ENCODE data around the gene E2F4. TPM values are rescaled to one million over a fixed set of nuclear protein-coding genes. Genes with fewer than 3 reads are reported as not detected.

E2F4 gene
- total and polyA plus RNA-seq, 7 donors = 22.6 to 106 (median 46.6) TPM

DNA sequence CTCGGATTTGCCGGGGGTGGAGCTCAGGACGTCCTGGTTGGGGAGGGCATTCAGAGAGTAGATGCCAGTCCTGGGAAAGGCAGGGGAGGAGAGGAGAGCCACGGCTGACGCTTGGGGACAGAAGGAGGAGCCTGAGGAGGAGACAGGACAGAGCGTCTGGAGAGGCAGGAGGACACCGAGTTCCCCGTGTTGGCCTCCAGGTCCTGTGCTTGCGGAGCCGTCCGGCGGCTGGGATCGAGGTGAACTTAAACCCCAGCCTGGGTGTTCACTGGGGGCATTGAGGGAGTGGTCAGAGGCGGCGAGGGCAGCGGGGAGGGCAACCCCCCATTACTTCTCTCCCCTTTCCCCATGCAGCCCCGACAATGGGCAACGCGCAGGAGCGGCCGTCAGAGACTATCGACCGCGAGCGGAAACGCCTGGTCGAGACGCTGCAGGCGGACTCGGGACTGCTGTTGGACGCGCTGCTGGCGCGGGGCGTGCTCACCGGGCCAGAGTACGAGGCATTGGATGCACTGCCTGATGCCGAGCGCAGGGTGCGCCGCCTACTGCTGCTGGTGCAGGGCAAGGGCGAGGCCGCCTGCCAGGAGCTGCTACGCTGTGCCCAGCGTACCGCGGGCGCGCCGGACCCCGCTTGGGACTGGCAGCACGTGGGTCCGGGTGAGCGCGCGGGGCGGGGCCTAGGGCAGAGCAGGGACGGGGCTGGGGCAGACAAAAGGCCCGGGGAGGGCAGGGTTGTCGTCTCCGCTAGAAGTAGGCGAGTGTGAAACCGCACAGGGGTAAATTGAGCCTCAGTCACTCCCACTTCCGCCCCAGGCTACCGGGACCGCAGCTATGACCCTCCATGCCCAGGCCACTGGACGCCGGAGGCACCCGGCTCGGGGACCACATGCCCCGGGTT, 17.9 kb upstream of the E2F4 start:
- TF ChIP-seq, protein P1, sequence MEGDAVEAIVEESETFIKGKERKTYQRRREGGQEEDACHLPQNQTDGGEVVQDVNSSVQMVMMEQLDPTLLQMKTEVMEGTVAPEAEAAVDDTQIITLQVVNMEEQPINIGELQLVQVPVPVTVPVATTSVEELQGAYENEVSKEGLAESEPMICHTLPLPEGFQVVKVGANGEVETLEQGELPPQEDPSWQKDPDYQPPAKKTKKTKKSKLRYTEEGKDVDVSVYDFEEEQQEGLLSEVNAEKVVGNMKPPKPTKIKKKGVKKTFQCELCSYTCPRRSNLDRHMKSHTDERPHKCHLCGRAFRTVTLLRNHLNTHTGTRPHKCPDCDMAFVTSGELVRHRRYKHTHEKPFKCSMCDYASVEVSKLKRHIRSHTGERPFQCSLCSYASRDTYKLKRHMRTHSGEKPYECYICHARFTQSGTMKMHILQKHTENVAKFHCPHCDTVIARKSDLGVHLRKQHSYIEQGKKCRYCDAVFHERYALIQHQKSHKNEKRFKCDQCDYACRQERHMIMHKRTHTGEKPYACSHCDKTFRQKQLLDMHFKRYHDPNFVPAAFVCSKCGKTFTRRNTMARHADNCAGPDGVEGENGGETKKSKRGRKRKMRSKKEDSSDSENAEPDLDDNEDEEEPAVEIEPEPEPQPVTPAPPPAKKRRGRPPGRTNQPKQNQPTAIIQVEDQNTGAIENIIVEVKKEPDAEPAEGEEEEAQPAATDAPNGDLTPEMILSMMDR (IDR thresholded peaks at IDR 0.05) = peak; percentile 12
- Histone ChIP-seq H3K4me3 (peak overlapping the region; percentile 67), H3K4me1 (peaks cover 57% of the 10 kb centered on the region), H3K9me3 (no peaks in the 10 kb centered on the region), H3K27ac (peak overlapping the region; percentile 97), H3K27me3 (ENCODE audit: insufficient read depth in 3 of 3, low read length in 2 of 3) (no peaks in the 10 kb centered on the region), H3K36me3 (ENCODE audit: insufficient read depth in 1 of 2, low read depth in 1 of 2) (peaks cover 0 to 12% of the 10 kb centered on the region in 2 donors)
- intact Hi-C loops (cut with DNase I) = no loop called here
- DNase-seq = peak; percentile 91 to 95
- peak; percentile 68 to 70 (median 68) for ATAC-seq
- WGBS, 3 donors = 1 to 2% (median 1%) methylated on average over 41 to 71 of the region's 71 CpGs

DNA sequence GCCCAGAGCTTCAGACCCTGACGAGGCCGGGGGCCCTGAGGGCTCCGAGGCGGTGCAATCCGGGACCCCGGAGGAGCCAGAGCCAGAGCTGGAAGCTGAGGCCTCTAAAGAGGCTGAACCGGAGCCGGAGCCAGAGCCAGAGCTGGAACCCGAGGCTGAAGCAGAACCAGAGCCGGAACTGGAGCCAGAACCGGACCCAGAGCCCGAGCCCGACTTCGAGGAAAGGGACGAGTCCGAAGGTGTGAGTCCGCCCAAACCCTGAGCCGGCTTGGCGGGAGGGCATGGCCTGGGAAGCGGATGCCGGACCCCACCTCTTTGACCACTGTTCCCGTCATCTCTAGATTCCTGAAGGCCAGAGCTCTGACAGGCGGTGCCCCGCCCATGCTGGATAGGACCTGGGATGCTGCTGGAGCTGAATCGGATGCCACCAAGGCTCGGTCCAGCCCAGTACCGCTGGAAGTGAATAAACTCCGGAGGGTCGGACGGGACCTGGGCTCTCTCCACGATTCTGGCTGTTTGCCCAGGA, 17.2 kb upstream of the E2F4 start:
- Histone ChIP-seq H3K27ac (peak overlapping the region; percentile 97), H3K36me3 (ENCODE audit: insufficient read depth in 1 of 2, low read depth in 1 of 2) (peaks cover 0 to 10% of the 10 kb centered on the region in 2 donors), H3K27me3 (ENCODE audit: insufficient read depth in 3 of 3, low read length in 2 of 3) (no peaks in the 10 kb centered on the region), H3K9me3 (no peaks in the 10 kb centered on the region), H3K4me3 (peak overlapping the region; percentile 67), H3K4me1 (peaks cover 50% of the 10 kb centered on the region)
- intact Hi-C loops (cut with DNase I) = no loop called here
- TF ChIP-seq, protein P1 (IDR thresholded peaks at IDR 0.05) = no peak
- DNase-seq (no peak), ATAC-seq (no peak)
- 46 to 49% (median 47%) methylated on average over 30 to 31 of the region's 31 CpGs for WGBS, 3 donors

DNA sequence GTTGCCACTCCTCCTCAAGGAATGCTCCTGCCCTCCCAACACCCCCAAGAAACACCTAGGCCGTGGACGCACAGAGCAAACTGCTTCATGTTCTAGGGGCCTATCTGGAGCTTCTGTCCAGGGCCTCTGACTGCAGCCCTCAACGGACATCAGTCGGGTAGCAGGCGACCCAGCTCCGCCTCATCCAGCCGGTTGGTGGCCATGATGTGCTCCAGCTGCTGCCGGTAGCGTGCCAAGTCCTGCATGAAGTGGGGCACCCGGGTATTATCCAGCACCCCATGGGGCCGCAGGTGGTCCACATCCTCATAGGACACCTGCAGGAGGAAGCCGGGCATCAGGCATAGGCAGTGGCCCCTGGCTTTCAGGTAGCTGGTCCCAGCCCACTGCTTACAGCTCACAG, 15.3 kb upstream of the E2F4 start:
- H3K9me3 ChIP-seq = no peaks in the 10 kb centered on the region
- DNase-seq = no peak
- H3K4me3 ChIP-seq = no peak overlapping the region
- ATAC-seq = no peak
- no peaks in the 10 kb centered on the region for H3K27me3 ChIP-seq (ENCODE audit: insufficient read depth in 3 of 3, low read length in 2 of 3)
- intact Hi-C loops (cut with DNase I) = no loop called here
- H3K4me1 ChIP-seq = peaks cover 43% of the 10 kb centered on the region
- H3K27ac ChIP-seq = no peak overlapping the region
- peaks cover 0 to 10% of the 10 kb centered on the region in 2 donors for H3K36me3 ChIP-seq (ENCODE audit: insufficient read depth in 1 of 2, low read depth in 1 of 2)
- WGBS, 3 donors = 55 to 68% (median 58%) methylated on average over 12 of the region's 12 CpGs
- TF ChIP-seq, protein P1 (IDR thresholded peaks at IDR 0.05) = no peak

DNA sequence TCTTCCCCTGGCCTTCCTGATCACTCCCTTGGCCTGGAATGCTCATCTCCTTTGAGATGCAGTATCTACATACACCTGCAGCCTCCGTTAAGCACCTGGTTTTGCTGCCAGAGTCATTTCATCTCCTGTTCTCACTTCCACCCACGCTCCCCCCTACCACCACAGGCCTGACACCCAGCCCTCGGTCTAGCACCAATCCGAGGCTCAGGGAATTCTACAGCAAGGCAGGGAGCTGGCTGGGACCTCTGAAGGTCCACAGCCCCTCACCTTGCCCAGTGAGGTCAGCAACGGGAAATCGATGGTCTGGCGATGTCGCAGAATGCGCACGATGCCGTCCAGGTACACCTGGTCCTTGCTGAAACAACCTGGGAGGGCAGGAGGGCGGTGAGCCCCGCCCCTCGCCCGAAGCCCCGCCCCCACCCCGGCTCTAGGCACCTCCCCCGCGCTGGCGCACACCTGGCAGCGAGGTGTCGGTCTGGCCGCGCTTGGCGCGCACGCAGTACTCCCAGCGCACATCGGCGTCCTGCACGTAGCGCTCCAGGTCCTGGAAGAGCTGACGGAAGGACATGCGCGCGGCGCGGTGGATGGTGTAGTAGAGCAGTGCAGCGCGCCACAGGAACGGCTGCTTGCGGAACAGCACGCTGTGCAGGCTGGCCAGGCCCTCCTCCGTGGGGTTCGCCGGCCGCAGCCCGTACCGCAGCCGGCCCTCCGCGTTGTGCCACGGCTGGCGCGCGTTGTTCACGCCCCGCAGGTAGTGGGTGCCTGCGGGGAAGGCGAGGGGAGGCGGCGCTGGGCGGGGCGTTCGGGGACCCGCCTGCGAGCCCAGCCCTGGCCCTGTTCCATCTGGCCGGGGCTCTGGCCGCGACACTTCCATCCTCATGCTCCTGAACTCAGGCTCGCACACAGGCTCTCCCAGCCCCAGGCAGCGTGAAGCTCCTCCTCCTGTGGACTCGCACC, 13.9 kb upstream of the E2F4 start:
- DNase-seq (peak; percentile 69 to 81), ATAC-seq (peak; percentile 29 to 41 (median 34))
- Histone ChIP-seq H3K4me1 (peaks cover 41% of the 10 kb centered on the region), H3K4me3 (peak overlapping the region; percentile 60), H3K27ac (peak overlapping the region; percentile 34), H3K36me3 (ENCODE audit: insufficient read depth in 1 of 2, low read depth in 1 of 2) (peaks cover 0 to 10% of the 10 kb centered on the region in 2 donors), H3K27me3 (ENCODE audit: insufficient read depth in 3 of 3, low read length in 2 of 3) (no peaks in the 10 kb centered on the region), H3K9me3 (no peaks in the 10 kb centered on the region)
- intact Hi-C loops (cut with DNase I) = no loop called here
- WGBS, 3 donors = 4 to 5% (median 5%) methylated on average over 56 to 73 of the region's 73 CpGs
- TF ChIP-seq, protein P1 (IDR thresholded peaks at IDR 0.05) = no peak
